ENCODE data around the gene CDK15. TPM values are rescaled to one million over a fixed set of nuclear protein-coding genes. Genes with fewer than 3 reads are reported as not detected.

CDK15 gene
- total and polyA plus RNA-seq, 9 donors, result 0.56 to 2.2 (median 1.1) TPM

DNA sequence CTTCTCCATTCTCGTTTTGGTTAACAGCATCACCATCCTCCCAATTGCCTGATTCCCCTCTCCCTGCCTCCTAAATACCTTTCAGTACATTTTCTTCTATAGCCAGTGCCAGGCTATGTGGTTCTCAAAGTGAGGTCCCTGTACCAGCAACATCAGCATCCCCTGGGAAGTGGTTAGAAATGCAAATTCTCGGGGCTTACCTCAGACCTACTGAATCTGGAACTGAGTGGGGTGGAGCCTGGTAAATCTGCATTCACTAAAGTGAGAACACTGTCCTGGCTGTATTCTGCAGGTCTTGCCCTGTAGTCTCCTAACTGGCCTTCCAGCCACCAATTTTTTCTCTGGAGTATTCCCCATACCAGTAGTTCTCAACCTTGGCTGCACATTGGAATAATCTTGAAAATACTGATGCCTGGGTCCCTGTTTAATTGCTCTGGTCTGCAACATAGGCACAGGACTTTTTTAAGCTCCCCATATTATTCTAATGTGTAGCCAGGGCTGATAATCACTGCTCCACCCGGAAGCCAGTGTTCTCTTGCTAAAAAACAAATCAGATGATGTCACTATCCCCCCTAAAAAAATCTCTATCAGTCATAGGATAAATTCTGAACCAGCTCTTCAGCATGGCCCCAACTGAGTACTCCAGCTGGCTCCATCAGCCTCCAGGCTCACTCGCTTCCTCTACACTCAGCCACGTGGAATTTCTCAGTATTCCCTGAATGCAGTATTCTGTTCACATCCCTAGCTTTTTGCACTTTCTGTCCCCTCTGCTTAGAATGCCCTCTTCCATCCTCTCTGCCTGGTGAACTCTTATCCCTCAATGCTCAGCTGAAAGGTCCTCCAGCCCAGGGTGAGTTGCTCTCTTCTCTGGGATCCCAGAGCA lies 98.4 kb downstream of the CDK15 start:
- no peaks in the 10 kb centered on the region for H3K36me3 ChIP-seq (ENCODE audit: control insufficient read depth, insufficient read depth, low read length)
- H3K27me3 ChIP-seq (ENCODE audit: control insufficient read depth, insufficient read depth, low read length), result peaks cover 2% of the 10 kb centered on the region
- no peaks in the 10 kb centered on the region for H3K9me3 ChIP-seq (replicated peaks; ENCODE audit: control insufficient read depth, low read depth, low read length)
- peaks cover 3% of the 10 kb centered on the region for H3K4me1 ChIP-seq (ENCODE audit: control insufficient read depth, insufficient read depth, low read length)
- H3K27ac ChIP-seq (ENCODE audit: low read length), result no peak overlapping the region
- H3K4me3 ChIP-seq (ENCODE audit: low read length), result no peak overlapping the region
- DNase-seq, result no peak
- 56% methylated on average over 4 of the region's 5 CpGs for WGBS (ENCODE audit: insufficient coverage)

DNA sequence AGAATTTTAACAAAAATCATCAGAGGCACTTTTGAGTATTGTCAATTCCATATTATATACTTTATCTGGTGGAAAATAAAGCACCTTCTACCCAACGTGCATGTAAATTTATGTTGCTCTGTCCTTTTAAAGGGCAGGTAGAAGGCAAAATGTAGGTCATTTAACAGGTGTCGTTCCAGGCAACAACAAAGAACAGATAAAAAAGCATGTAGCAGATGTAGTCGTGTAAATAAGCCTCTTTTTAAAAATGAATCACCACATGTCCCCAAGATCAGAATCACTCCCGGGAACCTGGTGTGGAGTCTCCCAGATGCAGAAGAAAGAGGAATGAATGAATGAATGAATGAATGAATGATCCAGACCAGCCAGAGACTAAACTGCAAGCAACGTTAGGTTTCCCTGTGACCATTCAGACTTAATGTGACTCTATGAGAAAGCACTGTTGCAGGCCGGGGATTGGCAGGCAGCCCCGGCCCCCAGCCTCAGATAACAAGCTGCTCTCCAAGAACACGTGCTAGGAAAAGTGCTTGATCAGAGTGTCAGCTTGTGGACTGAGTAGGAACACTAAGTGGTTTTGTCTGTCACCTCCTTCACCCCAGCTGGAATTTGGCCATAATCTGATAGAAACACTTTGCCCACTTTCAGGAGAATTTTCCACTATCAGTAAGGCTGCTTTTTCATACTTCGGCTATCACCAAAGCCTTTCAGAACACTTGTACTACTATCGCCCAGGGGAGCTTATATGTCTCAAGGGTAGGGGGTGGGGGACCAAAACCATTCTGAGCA lies 100.6 kb downstream of the CDK15 start:
- H3K27ac ChIP-seq (ENCODE audit: low read length), result no peak overlapping the region
- peaks cover 2% of the 10 kb centered on the region for H3K27me3 ChIP-seq (ENCODE audit: control insufficient read depth, insufficient read depth, low read length)
- H3K9me3 ChIP-seq (replicated peaks; ENCODE audit: control insufficient read depth, low read depth, low read length), result no peaks in the 10 kb centered on the region
- no peaks in the 10 kb centered on the region for H3K36me3 ChIP-seq (ENCODE audit: control insufficient read depth, insufficient read depth, low read length)
- no peak overlapping the region for H3K4me3 ChIP-seq (ENCODE audit: low read length)
- peaks cover 6% of the 10 kb centered on the region for H3K4me1 ChIP-seq (ENCODE audit: control insufficient read depth, insufficient read depth, low read length)
- 24% methylated on average over 2 of the region's 10 CpGs for WGBS (ENCODE audit: insufficient coverage)
- no peak for DNase-seq

DNA sequence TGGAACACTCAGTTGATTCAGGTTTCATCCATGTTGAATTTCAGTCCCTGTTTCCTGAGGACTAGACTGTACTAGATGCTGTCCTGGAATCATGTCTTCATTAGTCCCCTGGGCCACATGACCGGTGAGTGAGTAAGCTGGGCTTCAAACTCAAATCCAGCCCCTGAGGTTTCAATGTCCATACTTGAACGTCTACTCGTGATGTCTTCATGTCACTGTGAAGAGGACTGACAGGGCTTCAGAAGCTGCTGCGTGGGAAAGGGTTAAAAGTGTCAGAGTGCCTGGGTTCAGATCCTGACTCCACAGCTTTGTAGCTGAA lies 101.2 kb downstream of the CDK15 start:
- Histone ChIP-seq H3K36me3 (ENCODE audit: control insufficient read depth, insufficient read depth, low read length) (no peaks in the 10 kb centered on the region), H3K27ac (ENCODE audit: low read length) (no peak overlapping the region), H3K27me3 (ENCODE audit: control insufficient read depth, insufficient read depth, low read length) (peaks cover 2% of the 10 kb centered on the region), H3K4me3 (ENCODE audit: low read length) (no peak overlapping the region), H3K9me3 (replicated peaks; ENCODE audit: control insufficient read depth, low read depth, low read length) (no peaks in the 10 kb centered on the region), H3K4me1 (ENCODE audit: control insufficient read depth, insufficient read depth, low read length) (peaks cover 6% of the 10 kb centered on the region)
- WGBS (ENCODE audit: insufficient coverage), result 40% methylated on average over 1 of the region's 4 CpGs
- DNase-seq, result no peak

DNA sequence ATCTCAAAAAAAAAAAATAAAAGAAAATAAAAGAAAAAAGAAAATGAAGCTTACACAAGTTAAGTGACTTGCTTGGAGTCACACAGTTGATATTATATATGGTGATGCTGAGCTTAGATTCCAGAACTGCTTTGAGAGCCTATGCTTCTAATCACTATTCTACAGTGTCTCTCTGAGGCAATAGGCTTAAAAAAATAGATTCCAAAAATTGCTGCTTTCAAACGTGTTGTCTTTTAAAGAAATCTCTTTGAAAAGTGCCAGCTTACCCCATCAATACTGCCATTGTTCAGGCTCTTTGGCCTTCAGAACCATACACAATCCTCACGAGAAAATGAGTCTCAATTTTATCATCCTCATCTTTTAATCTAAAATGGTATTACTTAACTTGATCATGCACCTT lies 102.6 kb downstream of the CDK15 start:
- H3K27me3 ChIP-seq (ENCODE audit: control insufficient read depth, insufficient read depth, low read length), result peaks cover 2% of the 10 kb centered on the region
- H3K4me1 ChIP-seq (ENCODE audit: control insufficient read depth, insufficient read depth, low read length), result peaks cover 6% of the 10 kb centered on the region
- H3K36me3 ChIP-seq (ENCODE audit: control insufficient read depth, insufficient read depth, low read length), result no peaks in the 10 kb centered on the region
- H3K4me3 ChIP-seq (ENCODE audit: low read length), result no peak overlapping the region
- no peaks in the 10 kb centered on the region for H3K9me3 ChIP-seq (replicated peaks; ENCODE audit: control insufficient read depth, low read depth, low read length)
- 58% methylated on average over 2 of the region's 2 CpGs for WGBS (ENCODE audit: insufficient coverage)
- DNase-seq, result no peak
- H3K27ac ChIP-seq (ENCODE audit: low read length), result no peak overlapping the region

DNA sequence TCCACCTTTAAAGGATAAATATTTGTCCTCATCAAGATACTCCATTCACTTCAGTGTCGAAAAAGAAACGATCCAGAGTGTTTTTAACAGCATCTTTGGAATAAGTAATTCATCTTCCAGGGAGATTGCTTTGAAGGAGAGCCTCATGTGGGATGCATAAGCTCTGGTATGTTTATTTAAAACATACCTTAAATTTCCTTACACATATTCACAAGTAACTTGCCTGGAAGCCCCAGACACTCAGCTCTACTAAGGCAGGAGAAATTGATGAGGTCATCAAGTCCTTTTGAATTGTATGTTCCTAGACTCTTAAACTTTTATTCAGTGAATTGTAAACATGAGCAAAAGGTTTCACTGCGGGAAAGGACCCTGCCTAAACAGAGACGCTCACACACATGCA lies 103.0 kb downstream of the CDK15 start:
- peaks cover 6% of the 10 kb centered on the region for H3K4me1 ChIP-seq (ENCODE audit: control insufficient read depth, insufficient read depth, low read length)
- peak; percentile 26 for DNase-seq
- H3K27ac ChIP-seq (ENCODE audit: low read length), result peak overlapping the region; percentile 77
- WGBS (ENCODE audit: insufficient coverage), result no CpG with 5 or more reads among the region's 4 CpGs
- no peaks in the 10 kb centered on the region for H3K36me3 ChIP-seq (ENCODE audit: control insufficient read depth, insufficient read depth, low read length)
- peaks cover 2% of the 10 kb centered on the region for H3K27me3 ChIP-seq (ENCODE audit: control insufficient read depth, insufficient read depth, low read length)
- no peaks in the 10 kb centered on the region for H3K9me3 ChIP-seq (replicated peaks; ENCODE audit: control insufficient read depth, low read depth, low read length)
- no peak overlapping the region for H3K4me3 ChIP-seq (ENCODE audit: low read length)

DNA sequence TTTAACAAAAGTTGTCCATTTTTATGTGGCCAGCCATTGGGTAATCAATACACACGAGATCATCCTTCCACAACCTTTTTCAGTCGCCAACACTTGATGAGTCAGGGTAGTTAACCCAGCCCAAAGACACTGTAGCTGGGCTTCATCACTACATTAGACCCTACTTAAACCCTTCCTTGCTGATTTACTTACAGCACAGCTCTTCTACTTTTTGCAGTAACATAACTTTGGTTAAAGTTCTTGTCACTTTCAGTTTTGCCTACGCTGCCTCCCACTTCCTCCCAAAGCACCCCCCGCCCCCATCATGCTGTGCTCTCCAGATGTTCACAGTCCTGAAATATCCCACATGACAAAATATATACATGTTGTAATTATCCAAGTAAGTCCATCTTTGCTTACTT lies 103.6 kb downstream of the CDK15 start:
- WGBS (ENCODE audit: insufficient coverage), result 35% methylated on average over 3 of the region's 4 CpGs
- Histone ChIP-seq H3K27me3 (ENCODE audit: control insufficient read depth, insufficient read depth, low read length) (peaks cover 2% of the 10 kb centered on the region), H3K9me3 (replicated peaks; ENCODE audit: control insufficient read depth, low read depth, low read length) (no peaks in the 10 kb centered on the region), H3K36me3 (ENCODE audit: control insufficient read depth, insufficient read depth, low read length) (no peaks in the 10 kb centered on the region), H3K4me1 (ENCODE audit: control insufficient read depth, insufficient read depth, low read length) (peaks cover 6% of the 10 kb centered on the region), H3K27ac (ENCODE audit: low read length) (peak overlapping the region; percentile 77), H3K4me3 (ENCODE audit: low read length) (peak overlapping the region; percentile 13)
- DNase-seq, result peak; percentile 75

DNA sequence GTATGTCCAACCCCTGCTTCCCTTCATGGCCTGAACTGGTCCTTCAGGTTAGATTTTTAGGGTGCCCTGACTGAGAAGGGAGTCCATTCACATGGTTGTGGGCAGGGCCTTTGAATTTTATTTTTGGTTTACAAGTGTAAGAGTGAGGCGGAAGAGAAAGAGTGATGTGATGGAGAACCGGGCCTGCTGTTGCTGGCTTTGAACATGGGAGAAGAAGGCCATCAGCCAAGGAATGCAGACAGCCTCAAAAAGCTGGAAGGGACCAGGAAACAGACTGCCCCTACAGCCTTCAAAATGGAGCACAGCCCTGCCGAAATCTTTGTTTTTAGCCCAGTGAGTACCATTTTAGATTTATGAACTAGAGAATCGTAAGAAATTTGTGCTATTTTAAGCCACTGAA lies 105.0 kb downstream of the CDK15 start:
- Histone ChIP-seq H3K27ac (ENCODE audit: low read length) (no peak overlapping the region), H3K4me1 (ENCODE audit: control insufficient read depth, insufficient read depth, low read length) (peaks cover 6% of the 10 kb centered on the region), H3K4me3 (ENCODE audit: low read length) (no peak overlapping the region), H3K27me3 (ENCODE audit: control insufficient read depth, insufficient read depth, low read length) (no peaks in the 10 kb centered on the region), H3K36me3 (ENCODE audit: control insufficient read depth, insufficient read depth, low read length) (no peaks in the 10 kb centered on the region), H3K9me3 (replicated peaks; ENCODE audit: control insufficient read depth, low read depth, low read length) (no peaks in the 10 kb centered on the region)
- DNase-seq, result no peak
- 62% methylated on average over 2 of the region's 4 CpGs for WGBS (ENCODE audit: insufficient coverage)

DNA sequence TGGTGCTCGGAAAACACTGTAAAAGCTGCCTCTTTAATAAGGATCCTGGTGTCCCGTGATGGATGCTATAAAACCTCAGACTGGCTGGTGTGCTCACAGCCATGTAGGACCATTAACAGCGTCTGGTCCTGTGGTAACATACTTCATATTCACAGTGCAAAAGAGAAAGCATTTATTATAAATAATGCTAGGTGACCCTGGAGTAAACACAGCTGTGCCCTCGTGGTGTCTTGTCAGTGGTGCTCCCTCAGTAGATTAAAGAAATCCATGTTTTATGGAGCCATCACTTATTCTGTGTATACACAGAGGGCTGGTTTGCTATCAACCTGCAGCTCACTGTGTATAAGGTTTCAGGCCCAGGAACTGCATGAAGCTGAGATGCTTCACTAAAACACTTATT lies 106.9 kb downstream of the CDK15 start:
- no peak for DNase-seq
- H3K27ac ChIP-seq (ENCODE audit: low read length), result no peak overlapping the region
- H3K27me3 ChIP-seq (ENCODE audit: control insufficient read depth, insufficient read depth, low read length), result no peaks in the 10 kb centered on the region
- peaks cover 6% of the 10 kb centered on the region for H3K4me1 ChIP-seq (ENCODE audit: control insufficient read depth, insufficient read depth, low read length)
- H3K36me3 ChIP-seq (ENCODE audit: control insufficient read depth, insufficient read depth, low read length), result no peaks in the 10 kb centered on the region
- H3K4me3 ChIP-seq (ENCODE audit: low read length), result no peak overlapping the region
- H3K9me3 ChIP-seq (replicated peaks; ENCODE audit: control insufficient read depth, low read depth, low read length), result no peaks in the 10 kb centered on the region
- WGBS (ENCODE audit: insufficient coverage), result 20% methylated on average over 1 of the region's 4 CpGs

DNA sequence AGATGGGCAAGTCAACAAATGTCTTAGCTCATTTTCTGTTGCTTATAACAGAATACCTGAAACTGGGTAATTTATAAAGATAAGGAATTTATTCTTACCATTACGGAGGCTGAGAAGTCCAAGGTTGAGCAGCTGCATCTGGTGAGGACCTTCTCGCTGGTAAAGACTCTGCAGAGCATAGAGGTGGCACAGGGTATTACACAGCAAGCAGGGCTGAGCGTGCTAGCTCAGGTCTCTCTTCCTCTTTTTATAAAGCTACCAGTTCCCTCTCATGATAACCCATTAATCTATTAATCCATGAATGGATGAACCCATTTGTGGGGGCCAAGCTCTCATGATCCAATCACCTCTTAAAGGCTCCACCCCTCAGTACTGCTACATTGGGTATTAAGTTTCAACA lies 109.1 kb downstream of the CDK15 start:
- DNase-seq, result no peak
- no CpG with 5 or more reads among the region's 3 CpGs for WGBS (ENCODE audit: insufficient coverage)
- Histone ChIP-seq H3K4me1 (ENCODE audit: control insufficient read depth, insufficient read depth, low read length) (peaks cover 4% of the 10 kb centered on the region), H3K27ac (ENCODE audit: low read length) (no peak overlapping the region), H3K27me3 (ENCODE audit: control insufficient read depth, insufficient read depth, low read length) (no peaks in the 10 kb centered on the region), H3K4me3 (ENCODE audit: low read length) (no peak overlapping the region), H3K9me3 (replicated peaks; ENCODE audit: control insufficient read depth, low read depth, low read length) (no peaks in the 10 kb centered on the region), H3K36me3 (ENCODE audit: control insufficient read depth, insufficient read depth, low read length) (no peaks in the 10 kb centered on the region)

DNA sequence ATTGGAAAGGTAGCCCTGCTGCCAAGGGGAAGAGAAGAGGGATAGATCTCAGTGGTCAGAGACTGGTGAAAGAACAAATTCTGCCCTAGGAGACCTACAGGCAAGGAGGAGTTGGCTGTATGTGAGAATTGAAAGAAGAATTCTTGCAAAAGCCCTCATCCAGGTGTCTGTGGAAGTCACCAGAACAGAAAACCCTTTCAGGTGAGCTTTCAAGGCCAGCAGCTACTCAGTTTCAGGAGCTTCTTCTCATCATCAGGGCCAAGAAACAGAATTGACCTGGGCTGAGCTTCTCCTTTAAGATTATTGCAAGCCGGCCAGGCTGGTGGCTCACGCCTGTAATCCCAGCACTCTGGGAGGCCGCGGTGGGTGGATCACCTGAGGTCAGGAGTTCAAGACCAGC lies 110.2 kb downstream of the CDK15 start:
- 80% methylated on average over 1 of the region's 4 CpGs for WGBS (ENCODE audit: insufficient coverage)
- Histone ChIP-seq H3K27me3 (ENCODE audit: control insufficient read depth, insufficient read depth, low read length) (no peaks in the 10 kb centered on the region), H3K9me3 (replicated peaks; ENCODE audit: control insufficient read depth, low read depth, low read length) (no peaks in the 10 kb centered on the region), H3K27ac (ENCODE audit: low read length) (no peak overlapping the region), H3K36me3 (ENCODE audit: control insufficient read depth, insufficient read depth, low read length) (no peaks in the 10 kb centered on the region), H3K4me3 (ENCODE audit: low read length) (no peak overlapping the region), H3K4me1 (ENCODE audit: control insufficient read depth, insufficient read depth, low read length) (peaks cover 4% of the 10 kb centered on the region)
- DNase-seq, result no peak

All from muscle of leg (tissue), 11 donors.